ENCODE results near the gene PPP1R37. TPM values are rescaled to one million over a fixed set of nuclear protein-coding genes. Genes with fewer than 3 reads are reported as not detected.
A peak's percentile ranks its signal among the peaks of the same experiment; 100 is the strongest.

The PPP1R37 gene
- total and polyA plus RNA-seq, 2 of the 13 experiments (the other 11 are each of a cell fraction or from before 2014, with no cell fraction given) = 9.0 to 14.3 TPM

DNA sequence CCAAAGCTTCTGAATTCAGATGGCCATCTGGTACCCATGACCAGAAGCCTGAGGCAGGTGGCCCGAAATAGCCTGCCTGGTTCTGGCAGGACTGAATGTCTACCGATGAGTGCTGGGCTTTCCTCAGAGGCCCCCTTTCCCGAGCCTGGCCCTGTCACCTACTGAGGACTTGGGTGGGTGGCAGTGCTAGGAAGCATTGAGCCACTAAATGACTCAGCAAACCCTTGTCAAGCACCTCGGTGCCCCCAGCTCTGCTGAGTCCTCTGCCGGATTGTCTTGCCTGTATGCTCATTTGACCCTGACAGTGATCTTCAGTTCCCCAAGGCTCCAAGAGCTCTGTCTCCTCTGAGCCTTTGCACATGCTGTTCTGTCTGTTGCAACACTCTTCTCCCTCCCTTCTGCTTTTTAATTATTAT lies 17.9 kb downstream of the PPP1R37 start (continued):
- TF ChIP-seq, protein P1, sequence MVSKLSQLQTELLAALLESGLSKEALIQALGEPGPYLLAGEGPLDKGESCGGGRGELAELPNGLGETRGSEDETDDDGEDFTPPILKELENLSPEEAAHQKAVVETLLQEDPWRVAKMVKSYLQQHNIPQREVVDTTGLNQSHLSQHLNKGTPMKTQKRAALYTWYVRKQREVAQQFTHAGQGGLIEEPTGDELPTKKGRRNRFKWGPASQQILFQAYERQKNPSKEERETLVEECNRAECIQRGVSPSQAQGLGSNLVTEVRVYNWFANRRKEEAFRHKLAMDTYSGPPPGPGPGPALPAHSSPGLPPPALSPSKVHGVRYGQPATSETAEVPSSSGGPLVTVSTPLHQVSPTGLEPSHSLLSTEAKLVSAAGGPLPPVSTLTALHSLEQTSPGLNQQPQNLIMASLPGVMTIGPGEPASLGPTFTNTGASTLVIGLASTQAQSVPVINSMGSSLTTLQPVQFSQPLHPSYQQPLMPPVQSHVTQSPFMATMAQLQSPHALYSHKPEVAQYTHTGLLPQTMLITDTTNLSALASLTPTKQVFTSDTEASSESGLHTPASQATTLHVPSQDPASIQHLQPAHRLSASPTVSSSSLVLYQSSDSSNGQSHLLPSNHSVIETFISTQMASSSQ (IDR thresholded peaks at IDR 0.05; ENCODE audit: low read depth) = no peak
- TF ChIP-seq, protein P1 (CRISPR knock-in tag; IDR thresholded peaks at IDR 0.05; ENCODE audit: borderline replicate concordance) = no peak
- no peak for TF ChIP-seq TAF15 (IDR thresholded peaks at IDR 0.05; ENCODE audit: low read depth, low read length, poor library complexity, severe bottlenecking)

DNA sequence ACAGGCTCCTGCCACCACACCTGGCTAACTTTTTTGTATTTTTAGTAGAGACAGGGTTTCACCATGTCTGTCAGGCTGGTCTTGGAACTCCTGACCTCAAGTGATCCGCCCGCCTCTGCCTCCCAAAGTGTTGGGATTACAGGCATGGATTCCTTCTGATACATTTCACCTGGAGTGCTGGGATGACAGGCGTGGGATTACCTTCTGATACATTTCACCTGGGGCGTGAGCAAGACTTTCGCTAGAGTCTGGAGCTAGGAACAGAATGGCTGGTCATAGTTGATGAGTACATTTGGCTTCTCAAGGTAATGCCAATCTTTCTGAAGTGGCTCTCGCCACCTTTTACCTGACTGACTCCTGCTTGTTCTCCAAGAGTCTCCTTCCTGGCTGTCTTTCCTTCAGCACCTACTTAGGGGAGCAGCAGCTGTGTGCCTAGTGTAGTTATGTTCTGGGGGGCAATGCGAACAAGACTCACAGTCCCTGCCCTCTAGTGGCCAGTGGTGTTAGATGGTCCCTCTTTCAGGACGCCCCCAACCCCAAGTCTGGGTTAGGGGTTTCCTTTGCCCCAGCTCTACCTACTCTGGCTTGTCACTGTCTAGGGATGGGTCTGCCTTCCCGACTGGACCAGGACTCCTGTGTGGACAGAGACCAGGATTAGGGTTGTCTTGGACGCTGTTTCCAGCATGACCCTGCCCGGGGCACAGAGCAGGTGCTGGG lies 19.3 kb downstream of the PPP1R37 start:
- ATAC-seq = no peak
- Histone ChIP-seq H3K27ac (ENCODE audit: extremely low read length, insufficient read depth, low read length) (no peak overlapping the region), H3K36me3 (replicated peaks in 1 of 2; ENCODE audit: control insufficient read depth in 1 of 2, insufficient read depth in 2 of 2, low read length in 2 of 2) (peaks cover 0 to 11% of the 10 kb centered on the region in 2 experiments; a peak in 1 of 5 replicates), H3K9me3 (ENCODE audit: low read length) (no peaks in the 10 kb centered on the region), H3K4me1 (ENCODE audit: insufficient read depth, low read length) (peaks cover 31% of the 10 kb centered on the region), H4K20me1 (ENCODE audit: insufficient read depth, low read length) (peaks cover 19% of the 10 kb centered on the region), H3K4me3 (replicated peaks in 1 of 3; ENCODE audit: insufficient read depth in 1 of 3, low read depth in 2 of 3, low read length in 3 of 3) (no peak overlapping the region), H3K4me2 (ENCODE audit: low read depth, low read length) (no peak overlapping the region), H3K79me2 (ENCODE audit: insufficient read depth, low read length) (peaks cover 89% of the 10 kb centered on the region), H3K9ac (ENCODE audit: insufficient read depth, low read depth, low read length) (no peak overlapping the region), H3K27me3 (ENCODE audit: control insufficient read depth in 1 of 2, insufficient read depth in 2 of 2, low read length in 2 of 2) (no peaks in the 10 kb centered on the region), H2AFZ (ENCODE audit: low read length) (no peak overlapping the region)
- TF ChIP-seq, protein P2, sequence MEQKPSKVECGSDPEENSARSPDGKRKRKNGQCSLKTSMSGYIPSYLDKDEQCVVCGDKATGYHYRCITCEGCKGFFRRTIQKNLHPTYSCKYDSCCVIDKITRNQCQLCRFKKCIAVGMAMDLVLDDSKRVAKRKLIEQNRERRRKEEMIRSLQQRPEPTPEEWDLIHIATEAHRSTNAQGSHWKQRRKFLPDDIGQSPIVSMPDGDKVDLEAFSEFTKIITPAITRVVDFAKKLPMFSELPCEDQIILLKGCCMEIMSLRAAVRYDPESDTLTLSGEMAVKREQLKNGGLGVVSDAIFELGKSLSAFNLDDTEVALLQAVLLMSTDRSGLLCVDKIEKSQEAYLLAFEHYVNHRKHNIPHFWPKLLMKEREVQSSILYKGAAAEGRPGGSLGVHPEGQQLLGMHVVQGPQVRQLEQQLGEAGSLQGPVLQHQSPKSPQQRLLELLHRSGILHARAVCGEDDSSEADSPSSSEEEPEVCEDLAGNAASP (CRISPR knock-in tag; IDR thresholded peaks at IDR 0.05; ENCODE audit: borderline replicate concordance) = no peak
- TF ChIP-seq TEAD2 (CRISPR knock-in tag; IDR thresholded peaks at IDR 0.05) (no peak), PLRG1 (conservative IDR thresholded peaks at IDR 0.05) (no peak), HDAC1 (CRISPR knock-in tag; IDR thresholded peaks at IDR 0.05) (no peak), NPAS2 (CRISPR knock-in tag; IDR thresholded peaks at IDR 0.05; ENCODE audit: borderline replicate concordance) (no peak)
- TF ChIP-seq, protein P3, sequence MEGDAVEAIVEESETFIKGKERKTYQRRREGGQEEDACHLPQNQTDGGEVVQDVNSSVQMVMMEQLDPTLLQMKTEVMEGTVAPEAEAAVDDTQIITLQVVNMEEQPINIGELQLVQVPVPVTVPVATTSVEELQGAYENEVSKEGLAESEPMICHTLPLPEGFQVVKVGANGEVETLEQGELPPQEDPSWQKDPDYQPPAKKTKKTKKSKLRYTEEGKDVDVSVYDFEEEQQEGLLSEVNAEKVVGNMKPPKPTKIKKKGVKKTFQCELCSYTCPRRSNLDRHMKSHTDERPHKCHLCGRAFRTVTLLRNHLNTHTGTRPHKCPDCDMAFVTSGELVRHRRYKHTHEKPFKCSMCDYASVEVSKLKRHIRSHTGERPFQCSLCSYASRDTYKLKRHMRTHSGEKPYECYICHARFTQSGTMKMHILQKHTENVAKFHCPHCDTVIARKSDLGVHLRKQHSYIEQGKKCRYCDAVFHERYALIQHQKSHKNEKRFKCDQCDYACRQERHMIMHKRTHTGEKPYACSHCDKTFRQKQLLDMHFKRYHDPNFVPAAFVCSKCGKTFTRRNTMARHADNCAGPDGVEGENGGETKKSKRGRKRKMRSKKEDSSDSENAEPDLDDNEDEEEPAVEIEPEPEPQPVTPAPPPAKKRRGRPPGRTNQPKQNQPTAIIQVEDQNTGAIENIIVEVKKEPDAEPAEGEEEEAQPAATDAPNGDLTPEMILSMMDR (CRISPR knock-in tag; IDR thresholded peaks at IDR 0.05) = peak; percentile 34
- 93% methylated on average over 8 of the region's 11 CpGs for WGBS (ENCODE audit: low lambda C conversion rate)
- ChIA-PET POLR2A (interaction anchor here (1.1 to 1.4 kb wide), 3 partner anchors 12 to 43 kb away, joined by 3 to 5 read pairs (median 3); no protein-coding TSS in a partner anchor), CTCF (ENCODE audit: low intra/inter-chr PET ratio, low total read pairs) (no interaction called here)
- no TSS peak for BruUV-seq (replicated peaks)
- no peak for DNase-seq (ENCODE audit: low spot score)
- FAIRE-seq = no peak
- in situ Hi-C loops (cut with HindIII; ENCODE audit: extremely low pct_ligation_motif_present, low pct_unique_long_range_greater_than_20kb) = no loop called here
- intact Hi-C loops (cut with micrococcal nuclease; ENCODE audit: unreplicated experiment) = no loop called here

Data from HepG2 (cell line).